Measurements from ENCODE around the gene ATP6V1D. TPM values are rescaled to one million over a fixed set of nuclear protein-coding genes. Genes with fewer than 3 reads are reported as not detected.

Gene ATP6V1D
- total and polyA plus RNA-seq, 2 experiments from 2014 or later: 61.5 to 105 TPM

- TF ChIP-seq CREB1 (CRISPR knock-in tag; IDR thresholded peaks at IDR 0.05; ENCODE audit: low read depth): no peak
- TF ChIP-seq ETS1 (IDR thresholded peaks at IDR 0.05): no peak
- no peak for TF ChIP-seq EZH2 (IDR thresholded peaks at IDR 0.05; ENCODE audit: low read depth, unreplicated experiment)
- no peak for TF ChIP-seq NANOG (IDR thresholded peaks at IDR 0.05; ENCODE audit: borderline replicate concordance)
- TF ChIP-seq ZNF114 (CRISPR knock-in tag; IDR thresholded peaks at IDR 0.05): no peak
- no peak for TF ChIP-seq CTCF (conservative IDR thresholded peaks at IDR 0.05; ENCODE audit: low read depth in 2 of 2)
- TF ChIP-seq EZH2phosphoT487 (IDR thresholded peaks at IDR 0.05; ENCODE audit: unreplicated experiment): no peak
Observed at GRCh38 chr14:67387195-67387594, 27.6 kb upstream of the ATP6V1D start (continued).

DNA sequence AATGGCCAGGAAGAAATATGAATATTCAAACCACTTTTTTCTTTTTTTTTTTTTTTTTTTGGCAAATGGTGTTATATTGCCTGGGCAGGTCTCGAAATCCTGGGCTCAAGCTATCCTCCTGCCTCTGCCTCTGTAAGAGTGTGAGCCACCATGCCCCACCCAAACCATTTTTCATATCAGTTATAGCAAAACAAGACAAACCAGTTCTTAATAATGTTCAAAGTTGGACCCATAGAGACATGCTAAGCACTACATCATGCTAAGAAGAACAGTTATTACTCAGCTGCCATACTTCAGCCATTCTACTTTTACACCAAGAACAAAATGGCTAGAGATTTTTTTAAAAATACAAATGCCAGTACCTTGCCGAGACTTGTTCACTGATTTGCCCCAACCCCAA is 26.0 kb upstream of the ATP6V1D start:
- H3K36me3 ChIP-seq (ENCODE audit: insufficient read depth): peaks cover 36% of the 10 kb centered on the region
- no peak for TF ChIP-seq REST (IDR thresholded peaks at IDR 0.05; ENCODE audit: unreplicated experiment)
- no peak for TF ChIP-seq NANOG (IDR thresholded peaks at IDR 0.05; ENCODE audit: borderline replicate concordance)
- TF ChIP-seq EZH2 (IDR thresholded peaks at IDR 0.05; ENCODE audit: low read depth, unreplicated experiment): no peak
- no peak for TF ChIP-seq CTCF (conservative IDR thresholded peaks at IDR 0.05; ENCODE audit: low read depth in 2 of 2)
- TF ChIP-seq CREB1 (CRISPR knock-in tag; IDR thresholded peaks at IDR 0.05; ENCODE audit: low read depth): no peak
- TF ChIP-seq STAT1 (IDR thresholded peaks at IDR 0.05; ENCODE audit: unreplicated experiment): no peak
- no peak for TF ChIP-seq POLR2AphosphoS5 (IDR thresholded peaks at IDR 0.05; ENCODE audit: low read depth)
- TF ChIP-seq ZNF331 (CRISPR knock-in tag; IDR thresholded peaks at IDR 0.05; ENCODE audit: low read depth): no peak
- TF ChIP-seq EZH2phosphoT487 (IDR thresholded peaks at IDR 0.05; ENCODE audit: unreplicated experiment): no peak
- no peak for TF ChIP-seq ETS1 (IDR thresholded peaks at IDR 0.05)
- no peak for TF ChIP-seq ZNF114 (CRISPR knock-in tag; IDR thresholded peaks at IDR 0.05)

More for the DNA sequence above, 26.0 kb upstream of the ATP6V1D start:
- no peaks in the 10 kb centered on the region for H3K27me3 Mint-ChIP-seq (ENCODE audit: insufficient read depth, low read depth, poor library complexity)
- H3K9me3 Mint-ChIP-seq: no peaks in the 10 kb centered on the region
- DNase-seq (ENCODE audit: low spot score) (no peak), ATAC-seq (no peak)
- Histone ChIP-seq H3F3A (replicated peaks; ENCODE audit: low read depth) (no peaks in the 10 kb centered on the region), H2AFZ (no peak overlapping the region), H3K4me3 (no peak overlapping the region), H3K27me3 (ENCODE audit: insufficient read depth) (no peaks in the 10 kb centered on the region), H3K4me1 (ENCODE audit: insufficient read depth) (no peaks in the 10 kb centered on the region), H3K79me2 (replicated peaks; ENCODE audit: insufficient read depth) (no peaks in the 10 kb centered on the region), H3K9me2 (ENCODE audit: insufficient read depth) (no peaks in the 10 kb centered on the region), H3K4me2 (no peak overlapping the region), H4K20me1 (replicated peaks; ENCODE audit: insufficient read depth) (no peaks in the 10 kb centered on the region), H3K27ac (ENCODE audit: low read depth) (no peak overlapping the region)
- H3K4me1 Mint-ChIP-seq: no peaks in the 10 kb centered on the region
- no peak overlapping the region for H3K27ac Mint-ChIP-seq
- H3K36me3 Mint-ChIP-seq (ENCODE audit: low read depth): peaks cover 42% of the 10 kb centered on the region
- H3K4me3 Mint-ChIP-seq: no peak overlapping the region

Measured in GM23338 (cell line).